Measurements from ENCODE around the gene CFAP77. TPM values are rescaled to one million over a fixed set of nuclear protein-coding genes. Genes with fewer than 3 reads are reported as not detected.

CFAP77 gene
- total RNA-seq, 2 experiments from 2014 or later: not detected

DNA sequence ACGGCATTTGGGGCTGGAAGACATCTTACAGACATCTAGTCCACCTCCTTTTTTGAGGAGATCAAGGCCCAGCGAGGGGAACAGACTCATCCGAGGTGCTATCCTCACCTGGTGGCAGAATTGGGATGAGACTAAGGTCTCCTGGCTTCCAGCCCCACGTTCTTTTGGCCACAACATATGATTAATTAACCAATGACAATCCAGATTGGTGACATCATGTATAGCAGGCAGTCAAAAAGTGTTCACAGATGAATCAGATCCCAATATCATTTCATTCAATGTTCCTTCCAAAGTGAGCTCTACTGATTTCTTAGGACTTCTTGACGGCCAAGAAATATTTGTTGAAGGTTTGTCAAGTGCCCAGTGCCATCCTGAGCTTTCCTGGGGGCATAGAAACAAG is 3.9 kb downstream of the CFAP77 start:
- TF ChIP-seq CTCF (IDR thresholded peaks at IDR 0.05): no peak
- Histone ChIP-seq H3K27me3 (ENCODE audit: control insufficient read depth in 1 of 2, insufficient read depth in 2 of 2, low read length in 2 of 2) (peaks cover 49 to 83% of the 10 kb centered on the region in 2 experiments), H3K27ac (ENCODE audit: low read depth in 1 of 2, low read length in 2 of 2) (no peak overlapping the region), H3K36me3 (ENCODE audit: insufficient read depth, low read length) (no peaks in the 10 kb centered on the region), H3K9me3 (ENCODE audit: control insufficient read depth in 1 of 2, insufficient read depth in 1 of 2, low read length in 2 of 2) (no peaks in the 10 kb centered on the region), H3K4me1 (ENCODE audit: insufficient read depth, low read length) (peaks cover 30% of the 10 kb centered on the region), H3K4me3 (ENCODE audit: low read length) (no peak overlapping the region)
- H3K4me3 Mint-ChIP-seq: no peak overlapping the region
- ATAC-seq (ENCODE audit: poor library complexity) (no peak), DNase-seq (no peak)
- H3K4me1 Mint-ChIP-seq (ENCODE audit: low read depth): peaks cover 24% of the 10 kb centered on the region
- POLR2A ChIA-PET: no interaction called here
- H3K9me3 Mint-ChIP-seq: no peaks in the 10 kb centered on the region
- no peaks in the 10 kb centered on the region for H3K36me3 Mint-ChIP-seq (ENCODE audit: low read depth)
- peaks cover 84% of the 10 kb centered on the region for H3K27me3 Mint-ChIP-seq
- H3K27ac Mint-ChIP-seq: no peak overlapping the region
- intact Hi-C loops (cut with DNase I, micrococcal nuclease): loop anchor here (2.0 to 10.0 kb wide), 4 partner anchors 258 to 561 kb away; partner anchors contain the start of genes GFI1B (in 1 of the 2) and GTF3C4 (in 1 of the 2)
- CTCF ChIA-PET: no interaction called here

DNA sequence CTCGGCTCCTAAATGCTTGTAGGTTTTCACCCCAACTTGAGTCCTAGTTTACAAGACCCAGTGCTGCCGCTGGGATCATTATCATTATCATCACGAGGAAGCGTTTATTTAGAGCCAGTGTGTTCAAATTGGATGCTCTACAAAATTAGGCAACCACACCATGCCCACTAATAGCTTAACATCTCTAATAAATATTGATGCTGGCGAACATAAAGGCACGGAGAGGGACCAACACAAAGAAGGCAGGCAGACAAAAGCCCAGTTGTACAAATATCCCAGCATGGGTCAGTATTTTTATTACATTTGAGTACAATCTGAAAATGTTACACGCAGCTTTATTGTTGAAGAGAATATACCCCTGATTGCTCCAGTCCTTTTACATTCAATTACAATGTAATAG is 4.7 kb downstream of the CFAP77 start:
- peaks cover 92% of the 10 kb centered on the region for H3K27me3 Mint-ChIP-seq
- H3K4me1 Mint-ChIP-seq (ENCODE audit: low read depth): peaks cover 24% of the 10 kb centered on the region
- H3K27ac ChIP-seq (ENCODE audit: low read depth in 1 of 2, low read length in 2 of 2): no peak overlapping the region
- H3K27me3 ChIP-seq (ENCODE audit: control insufficient read depth in 1 of 2, insufficient read depth in 2 of 2, low read length in 2 of 2): peaks cover 49 to 90% of the 10 kb centered on the region in 2 experiments
- ATAC-seq (ENCODE audit: poor library complexity) (no peak), DNase-seq (no peak)
- CTCF ChIA-PET: no interaction called here
- no peak overlapping the region for H3K4me3 ChIP-seq (ENCODE audit: low read length)
- no peaks in the 10 kb centered on the region for H3K9me3 ChIP-seq (ENCODE audit: control insufficient read depth in 1 of 2, insufficient read depth in 1 of 2, low read length in 2 of 2)
- H3K27ac Mint-ChIP-seq: no peak overlapping the region
- no peak overlapping the region for H3K4me3 Mint-ChIP-seq
- POLR2A ChIA-PET: no interaction called here
- no peaks in the 10 kb centered on the region for H3K36me3 ChIP-seq (ENCODE audit: insufficient read depth, low read length)
- no peak for TF ChIP-seq CTCF (IDR thresholded peaks at IDR 0.05)
- no peaks in the 10 kb centered on the region for H3K36me3 Mint-ChIP-seq (ENCODE audit: low read depth)
- H3K9me3 Mint-ChIP-seq: no peaks in the 10 kb centered on the region
- peaks cover 25% of the 10 kb centered on the region for H3K4me1 ChIP-seq (ENCODE audit: insufficient read depth, low read length)
- intact Hi-C loops (cut with DNase I, micrococcal nuclease): loop anchor here (5.0 to 10.0 kb wide), 3 partner anchors 258 to 560 kb away; partner anchors contain the start of genes GFI1B (in 1 of the 2) and GTF3C4 (in 1 of the 2)

DNA sequence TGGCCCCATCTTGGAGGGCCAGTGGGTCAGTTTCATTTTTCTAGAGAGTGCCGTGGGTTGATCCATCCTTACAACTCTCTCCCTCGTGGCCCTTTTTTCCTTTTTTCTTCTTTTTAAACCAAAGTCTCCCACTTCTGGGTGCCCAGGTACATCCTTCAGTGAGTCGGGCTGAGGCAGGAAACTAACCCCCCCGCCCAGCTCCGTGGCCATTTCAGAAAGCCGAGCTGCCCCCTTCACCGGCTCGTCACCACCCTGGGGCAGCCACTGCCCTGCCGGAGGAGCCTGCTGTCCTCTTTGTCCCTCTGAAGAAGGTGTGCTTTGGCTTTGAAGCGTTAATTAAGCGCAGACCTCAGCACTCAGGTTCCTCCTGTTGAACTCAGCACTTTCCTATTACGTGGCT is 5.2 kb downstream of the CFAP77 start:
- POLR2A ChIA-PET: no interaction called here
- H3K27me3 ChIP-seq (ENCODE audit: control insufficient read depth in 1 of 2, insufficient read depth in 2 of 2, low read length in 2 of 2): peaks cover 49 to 89% of the 10 kb centered on the region in 2 experiments
- no peaks in the 10 kb centered on the region for H3K36me3 ChIP-seq (ENCODE audit: insufficient read depth, low read length)
- DNase-seq: no peak
- H3K9me3 ChIP-seq (ENCODE audit: control insufficient read depth in 1 of 2, insufficient read depth in 1 of 2, low read length in 2 of 2): no peaks in the 10 kb centered on the region
- no peak for ATAC-seq (ENCODE audit: poor library complexity)
- no peaks in the 10 kb centered on the region for H3K9me3 Mint-ChIP-seq
- no peaks in the 10 kb centered on the region for H3K36me3 Mint-ChIP-seq (ENCODE audit: low read depth)
- peaks cover 96% of the 10 kb centered on the region for H3K27me3 Mint-ChIP-seq
- intact Hi-C loops (cut with DNase I, micrococcal nuclease): loop anchor here (10.0 kb wide), 2 partner anchors 490 to 560 kb away; partner anchors contain the start of gene GFI1B (in 1 of the 2)
- H3K4me3 Mint-ChIP-seq: no peak overlapping the region
- CTCF ChIA-PET: no interaction called here
- H3K4me1 ChIP-seq (ENCODE audit: insufficient read depth, low read length): peaks cover 21% of the 10 kb centered on the region
- H3K4me3 ChIP-seq (ENCODE audit: low read length): no peak overlapping the region
- H3K4me1 Mint-ChIP-seq (ENCODE audit: low read depth): peaks cover 24% of the 10 kb centered on the region
- no peak overlapping the region for H3K27ac ChIP-seq (ENCODE audit: low read depth in 1 of 2, low read length in 2 of 2)
- TF ChIP-seq CTCF (IDR thresholded peaks at IDR 0.05): no peak
- H3K27ac Mint-ChIP-seq: no peak overlapping the region
